ENCODE results near the gene PPP1R16B.
"Not testable (repeated sequence)": the region's sequence is repeated elsewhere in the genome, so short reads cannot be mapped to it uniquely, and the experiment has no call there.

Gene PPP1R16B

GRCh38 chr20:38939686-38940085 lies 134.2 kb downstream of the PPP1R16B start:
- DNase-seq = no peak

DNA sequence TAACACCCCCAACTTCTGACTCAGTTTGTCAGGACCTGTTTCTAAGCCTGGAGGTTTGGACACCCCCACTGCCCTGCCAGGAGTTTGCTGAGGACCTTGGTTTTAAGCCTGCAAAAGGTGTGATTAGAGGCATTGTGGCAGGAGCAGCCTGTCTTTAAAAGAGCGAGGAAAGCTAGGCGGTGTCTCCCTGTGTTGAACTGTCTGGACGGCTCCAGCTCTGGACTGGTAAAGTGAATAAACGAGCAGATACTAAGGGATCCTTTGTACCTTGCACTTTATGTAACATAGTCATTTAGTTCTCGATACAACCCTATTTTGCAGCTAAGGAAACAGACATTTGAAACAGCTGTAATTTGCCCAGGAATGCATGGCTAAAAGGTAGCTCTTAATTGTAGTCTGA lies 135.1 kb downstream of the PPP1R16B start:
- no peak for DNase-seq

- no peak for DNase-seq
Measured at GRCh38 chr20:38941726-38942389, 136.4 kb downstream of the PPP1R16B start.

DNA sequence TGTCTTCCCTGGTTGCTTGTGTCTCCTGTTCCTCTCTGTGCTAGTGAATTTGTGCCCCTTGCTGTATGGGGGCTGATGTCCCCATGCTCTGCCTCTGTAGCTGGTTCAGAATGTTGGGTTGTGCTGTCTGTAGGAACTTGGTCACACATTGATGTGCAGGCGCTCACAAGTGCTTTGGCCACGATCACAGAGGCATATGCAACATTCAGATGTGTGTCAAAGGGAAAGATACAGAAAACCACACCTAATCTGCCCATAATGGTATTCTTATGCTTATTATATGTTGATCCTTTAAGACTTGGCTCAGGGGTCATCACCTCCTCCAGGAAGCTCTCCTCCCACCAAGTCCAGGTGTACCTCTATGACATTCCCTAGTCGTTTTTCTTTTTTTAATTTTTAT lies 139.5 kb downstream of the PPP1R16B start:
- no peak for DNase-seq

GRCh38 chr20:38946836-38947235 lies 141.3 kb downstream of the PPP1R16B start:
- DNase-seq = no peak

DNA sequence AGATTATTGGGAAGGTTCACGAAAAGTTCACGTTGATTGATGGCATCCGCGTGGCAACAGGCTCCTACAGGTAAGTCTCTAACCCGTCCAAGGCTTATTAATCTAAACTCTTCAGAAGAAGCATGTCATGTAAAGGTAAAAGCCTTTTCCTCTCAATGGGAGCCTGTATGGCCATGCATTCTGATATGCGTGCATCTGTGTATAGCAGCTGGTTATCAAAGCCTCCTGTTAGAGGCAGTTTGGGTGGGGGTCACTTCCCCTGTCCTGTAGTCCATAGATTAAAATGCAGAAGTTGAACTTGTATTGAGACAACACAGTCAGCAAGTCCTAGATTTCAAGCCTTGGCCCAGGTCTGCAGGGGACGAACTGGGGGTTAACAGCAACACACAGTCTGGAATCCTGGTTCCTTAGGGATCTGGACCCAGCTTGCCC lies 142.4 kb downstream of the PPP1R16B start:
- no peak for DNase-seq

GRCh38 chr20:38950254-38950653 lies 144.8 kb downstream of the PPP1R16B start:
- DNase-seq = no peak

DNA sequence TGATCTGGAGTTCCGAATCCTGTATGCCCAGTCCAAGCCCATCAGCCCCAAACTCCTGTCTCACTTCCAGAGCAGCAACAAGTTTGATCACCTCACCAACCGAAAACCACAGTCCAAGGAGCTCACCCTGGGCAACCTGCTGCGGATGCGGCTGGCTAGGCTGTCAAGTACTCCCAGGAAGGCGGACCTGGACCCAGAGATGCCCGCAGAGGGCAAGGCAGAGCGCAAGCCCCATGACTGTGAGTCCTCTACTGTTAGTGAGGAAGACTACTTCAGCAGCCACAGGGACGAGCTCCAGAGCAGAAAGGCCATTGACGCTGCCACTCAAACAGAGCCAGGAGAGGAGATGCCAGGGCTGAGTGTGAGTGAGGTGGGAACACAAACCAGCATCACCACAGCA lies 146.1 kb downstream of the PPP1R16B start:
- DNase-seq = no peak

- no peak for DNase-seq
Measured at GRCh38 chr20:38952153-38952552, 146.7 kb downstream of the PPP1R16B start.

- DNase-seq = no peak
Measured at GRCh38 chr20:38953630-38954340, 148.3 kb downstream of the PPP1R16B start.

DNA sequence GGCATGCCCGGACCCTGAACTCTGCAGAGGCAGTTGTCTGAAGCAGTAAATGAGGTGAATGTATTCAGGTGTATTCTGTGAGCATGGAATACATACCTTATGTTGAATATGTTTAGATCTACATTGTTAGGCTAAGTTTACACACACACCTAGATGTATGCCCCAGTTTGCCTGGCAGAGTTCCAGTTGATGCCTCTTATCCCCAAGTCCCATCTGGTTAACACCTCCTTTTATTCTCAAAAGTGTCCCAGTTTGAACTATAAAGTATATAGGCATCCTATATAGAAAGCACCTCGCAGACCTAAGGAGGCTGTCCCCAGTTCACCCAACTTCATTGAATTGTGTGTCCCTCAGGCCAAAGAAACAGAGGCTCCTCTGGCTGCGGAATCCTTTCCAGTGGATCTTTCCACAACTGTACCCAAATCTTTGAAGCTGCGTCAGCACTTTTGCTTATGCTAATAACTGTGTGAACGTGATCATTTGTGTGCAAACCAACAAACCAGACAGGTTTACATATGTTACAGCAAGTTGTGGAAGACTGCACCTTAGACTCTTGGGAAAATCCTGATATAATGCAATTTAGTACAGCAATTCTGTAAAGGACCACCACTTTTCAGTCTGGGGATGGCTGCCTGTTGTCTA lies 151.9 kb downstream of the PPP1R16B start:
- no peak for DNase-seq

DNA sequence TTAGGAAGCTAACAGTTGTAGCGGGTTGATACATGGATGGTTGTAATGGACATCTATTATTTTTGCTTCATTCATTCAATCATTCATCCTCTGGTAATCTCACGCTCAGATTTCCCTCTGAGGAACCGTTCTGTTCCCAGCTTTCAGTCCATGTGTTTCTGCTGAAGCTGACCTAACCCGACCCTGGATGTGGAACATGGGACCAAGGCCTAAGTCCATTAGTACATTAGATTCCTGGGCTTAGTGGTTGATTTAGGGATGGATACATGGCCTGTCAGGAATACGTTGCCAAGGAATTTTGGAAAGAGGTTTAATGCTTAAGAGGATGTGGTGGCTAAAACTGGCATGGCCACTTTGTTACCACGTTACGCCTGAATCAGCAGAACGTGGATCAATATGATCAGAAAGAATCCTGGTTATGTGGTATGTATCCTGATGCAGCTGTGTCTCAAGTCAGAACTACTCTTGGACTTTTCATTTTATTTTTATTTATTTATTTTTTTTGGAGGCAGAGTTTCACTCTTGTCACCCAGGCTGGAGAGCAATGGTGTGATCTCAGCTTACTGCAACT lies 152.5 kb downstream of the PPP1R16B start:
- DNase-seq = no peak

GRCh38 chr20:38960187-38960687 lies 154.7 kb downstream of the PPP1R16B start:
- not testable (repeated sequence) for DNase-seq

- no peak for DNase-seq
Measured at GRCh38 chr20:38961530-38962043, 156.1 kb downstream of the PPP1R16B start.

GRCh38 chr20:38962044-38962927 lies 156.8 kb downstream of the PPP1R16B start, which contains the start of gene DHX35:
Gene DHX35, plus strand, starts transcription at chr20:38962344. Its CDS starts 24 bp downstream, at chr20:38962368.
- peak; percentile 75 for DNase-seq

GRCh38 chr20:38962928-38963401 lies 157.5 kb downstream of the PPP1R16B start:
- no peak for DNase-seq

DNA sequence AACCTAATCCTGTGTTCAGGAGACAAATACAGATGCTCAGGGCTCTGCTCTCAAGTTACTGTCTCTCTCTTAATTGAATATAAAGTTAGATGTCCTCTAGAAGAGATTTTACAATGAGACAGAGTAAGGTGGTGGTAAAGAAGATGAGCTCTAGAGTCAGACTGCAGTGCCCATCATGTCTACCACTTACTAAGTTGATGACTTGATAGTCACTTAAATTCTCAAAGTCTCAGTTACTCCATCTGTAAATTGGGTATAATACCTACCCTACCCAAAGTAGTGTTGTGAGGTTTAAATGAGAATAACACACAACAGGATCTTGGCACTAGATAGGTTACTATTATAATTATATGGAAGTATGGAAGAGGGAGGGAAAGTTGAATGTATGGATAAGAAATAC lies 158.2 kb downstream of the PPP1R16B start:
- DNase-seq = no peak

DNA sequence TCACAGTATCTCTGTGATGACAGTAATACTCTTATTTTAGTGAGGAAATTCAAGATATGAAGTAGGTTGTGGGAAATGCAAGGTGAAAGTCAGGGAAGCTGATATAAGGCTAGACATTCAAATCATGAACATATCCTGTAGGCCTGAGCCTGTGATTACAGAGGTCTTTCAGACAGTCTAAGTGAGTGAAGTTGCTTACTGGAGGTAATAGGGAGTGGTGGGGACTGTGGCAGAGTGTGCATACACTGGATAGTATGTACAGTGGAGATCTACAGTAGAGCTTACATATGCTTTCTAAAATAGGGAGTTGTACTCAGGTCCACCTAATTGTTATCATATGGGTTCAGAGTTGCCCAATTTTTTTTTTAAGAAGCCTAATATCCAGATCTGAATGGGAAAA lies 159.8 kb downstream of the PPP1R16B start:
- no peak for DNase-seq

- DNase-seq = no peak
Measured at GRCh38 chr20:38968090-38968489, 162.6 kb downstream of the PPP1R16B start.

DNA sequence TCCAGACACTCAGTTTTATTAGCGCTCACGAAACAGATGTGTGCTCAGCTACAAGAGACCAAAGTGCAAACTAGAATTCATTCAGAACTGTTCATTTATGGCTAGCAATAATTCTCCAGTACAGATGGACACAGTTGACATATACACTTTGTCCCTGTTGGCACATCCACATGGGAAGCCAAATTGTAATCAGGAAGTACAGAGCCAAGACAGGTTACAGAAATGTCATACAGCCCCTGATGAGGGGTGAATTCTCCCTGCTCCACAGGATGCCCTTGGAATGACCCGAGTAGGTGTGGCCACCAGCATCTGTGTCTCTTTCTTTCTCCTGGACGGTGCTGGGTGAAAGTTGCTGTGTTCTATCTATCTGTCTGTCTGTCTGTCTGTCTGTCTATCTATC lies 164.2 kb downstream of the PPP1R16B start:
- DNase-seq = no peak

- no peak for DNase-seq
Measured at GRCh38 chr20:38970302-38970701, 164.8 kb downstream of the PPP1R16B start.

All from NCI-H1436 treated with DMSO at 0.1 percent for 48 hours (cell line).